GM18517 (cell line): ENCODE measurements around the gene GMDS.

Experiments
- ATAC-seq: cut with Tn5 transposase; IDR thresholded peaks from one replicate; pipeline ENCODE4 v1.9.1; 2021; ENCODE audit warnings: mild to moderate bottlenecking, moderate library complexity; ENCODE audit not compliant: unreplicated experiment

GMDS gene

GRCh38 chr6:2104524-2104880 lies 140.9 kb downstream of the GMDS start:
- no peak for ATAC-seq

GRCh38 chr6:2103765-2104523 lies 141.5 kb downstream of the GMDS start:
- ATAC-seq: peak; percentile 56

- ATAC-seq: no peak
Observed at GRCh38 chr6:2102966-2103365, 142.4 kb downstream of the GMDS start.

- ATAC-seq: no peak
Observed at GRCh38 chr6:2102316-2102883, 143.0 kb downstream of the GMDS start.

GRCh38 chr6:2101213-2101612 lies 144.2 kb downstream of the GMDS start:
- ATAC-seq: no peak

- no peak for ATAC-seq
Observed at GRCh38 chr6:2099870-2100269, 145.5 kb downstream of the GMDS start.

GRCh38 chr6:2097464-2097863 lies 147.9 kb downstream of the GMDS start:
- no peak for ATAC-seq

GRCh38 chr6:2094642-2095041 lies 150.8 kb downstream of the GMDS start:
- no peak for ATAC-seq

GRCh38 chr6:2086326-2086965 lies 159.0 kb downstream of the GMDS start:
- no peak for ATAC-seq

GRCh38 chr6:2085657-2086056 lies 159.7 kb downstream of the GMDS start:
- no peak for ATAC-seq

GRCh38 chr6:2081155-2082138 lies 164.0 kb downstream of the GMDS start:
- ATAC-seq: no peak

- ATAC-seq: no peak
Observed at GRCh38 chr6:2078888-2079287, 166.5 kb downstream of the GMDS start.

- no peak for ATAC-seq
Observed at GRCh38 chr6:2077826-2078225, 167.6 kb downstream of the GMDS start.

- ATAC-seq: no peak
Observed at GRCh38 chr6:2073476-2073875, 171.9 kb downstream of the GMDS start.

- no peak for ATAC-seq
Observed at GRCh38 chr6:2072453-2072852, 173.0 kb downstream of the GMDS start.

- no peak for ATAC-seq
Observed at GRCh38 chr6:2063547-2063946, 181.9 kb downstream of the GMDS start.

- ATAC-seq: no peak
Observed at GRCh38 chr6:2061880-2062279, 183.5 kb downstream of the GMDS start.

GRCh38 chr6:2055911-2056310 lies 189.5 kb downstream of the GMDS start:
- no peak for ATAC-seq

- no peak for ATAC-seq
Observed at GRCh38 chr6:2055143-2055542, 190.3 kb downstream of the GMDS start.

GRCh38 chr6:2054516-2055067 lies 190.8 kb downstream of the GMDS start:
- no peak for ATAC-seq

GRCh38 chr6:2053691-2054090 lies 191.7 kb downstream of the GMDS start:
- ATAC-seq: no peak
